ENCODE results near the gene THBD. TPM values are rescaled to one million over a fixed set of nuclear protein-coding genes. Genes with fewer than 3 reads are reported as not detected.

The THBD gene
- total and polyA plus RNA-seq, 2 experiments from 2014 or later = 5.9 to 15.6 TPM

GRCh38 chr20:23020230-23021018, 29.0 kb downstream of the THBD start:
- Histone ChIP-seq H3K79me2 (ENCODE audit: insufficient read depth) (no peaks in the 10 kb centered on the region), H3F3A (ENCODE audit: insufficient read depth) (no peaks in the 10 kb centered on the region), H3K9me2 (ENCODE audit: insufficient read depth) (no peaks in the 10 kb centered on the region), H3K27me3 (replicated peaks; ENCODE audit: insufficient read depth) (peaks cover 17% of the 10 kb centered on the region; the same call in 1 of the 2 replicates), H3K9me3 (ENCODE audit: low read depth) (no peaks in the 10 kb centered on the region), H3K36me3 (ENCODE audit: low read depth) (no peaks in the 10 kb centered on the region), H3K4me1 (ENCODE audit: insufficient read depth) (no peaks in the 10 kb centered on the region), H3K4me2 (ENCODE audit: unreplicated experiment) (no peak overlapping the region), H3K9ac (no peak overlapping the region), H4K20me1 (ENCODE audit: insufficient read depth) (no peaks in the 10 kb centered on the region), H3K27ac (no peak overlapping the region), H2AFZ (no peak overlapping the region), H3K4me3 (no peak overlapping the region)
- TF ChIP-seq EZH2phosphoT487 (IDR thresholded peaks at IDR 0.05; ENCODE audit: insufficient read depth, low read depth) = no peak
- TF ChIP-seq EZH2 (IDR thresholded peaks at IDR 0.05; ENCODE audit: insufficient read depth, poor library complexity, severe bottlenecking) = no peak
- in situ Hi-C loops (cut with MboI) = no loop called here
- no peak for DNase-seq
- 72 to 74% methylated on average over 12 of the region's 12 CpGs for WGBS, 2 experiments (ENCODE audit: low coverage in 1 of 2, low lambda C conversion rate in 2 of 2, missing lambda C conversion rate in 2 of 2)

DNA sequence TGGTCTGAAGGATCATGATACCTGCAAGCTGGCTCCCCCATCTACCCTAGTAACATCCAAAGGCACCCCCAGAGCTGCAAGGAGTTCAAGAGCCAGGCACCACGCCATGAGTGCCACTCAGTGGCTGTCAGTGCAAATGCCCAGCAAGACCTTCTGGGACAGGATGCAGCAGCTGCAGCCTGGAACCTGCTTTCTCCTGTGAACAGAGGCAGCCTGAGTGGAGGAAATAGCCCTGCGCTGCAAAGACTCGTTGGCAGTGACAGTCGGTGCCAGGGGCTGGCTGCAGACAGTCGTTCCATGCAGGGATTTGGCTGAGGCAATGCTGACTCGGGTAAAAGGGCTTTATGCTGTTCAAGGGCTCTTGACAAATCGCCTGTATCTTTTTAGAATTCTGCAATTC, 30.1 kb downstream of the THBD start:
- 26 to 28% methylated on average over 7 of the region's 7 CpGs for WGBS, 2 experiments (ENCODE audit: low coverage in 1 of 2, low lambda C conversion rate in 2 of 2, missing lambda C conversion rate in 2 of 2)
- Histone ChIP-seq H3K36me3 (ENCODE audit: low read depth) (no peaks in the 10 kb centered on the region), H3K4me3 (no peak overlapping the region), H3K27me3 (replicated peaks; ENCODE audit: insufficient read depth) (peaks cover 17% of the 10 kb centered on the region; the same call in 1 of the 2 replicates), H2AFZ (no peak overlapping the region), H3K9ac (no peak overlapping the region), H4K20me1 (ENCODE audit: insufficient read depth) (no peaks in the 10 kb centered on the region), H3K27ac (no peak overlapping the region), H3K9me3 (ENCODE audit: low read depth) (no peaks in the 10 kb centered on the region), H3K4me2 (ENCODE audit: unreplicated experiment) (no peak overlapping the region), H3K4me1 (ENCODE audit: insufficient read depth) (no peaks in the 10 kb centered on the region), H3F3A (ENCODE audit: insufficient read depth) (no peaks in the 10 kb centered on the region), H3K79me2 (ENCODE audit: insufficient read depth) (no peaks in the 10 kb centered on the region), H3K9me2 (ENCODE audit: insufficient read depth) (no peaks in the 10 kb centered on the region)
- no peak for TF ChIP-seq EZH2 (IDR thresholded peaks at IDR 0.05; ENCODE audit: insufficient read depth, poor library complexity, severe bottlenecking)
- no peak for TF ChIP-seq EZH2phosphoT487 (IDR thresholded peaks at IDR 0.05; ENCODE audit: insufficient read depth, low read depth)
- no peak for DNase-seq
- in situ Hi-C loops (cut with MboI) = no loop called here

DNA sequence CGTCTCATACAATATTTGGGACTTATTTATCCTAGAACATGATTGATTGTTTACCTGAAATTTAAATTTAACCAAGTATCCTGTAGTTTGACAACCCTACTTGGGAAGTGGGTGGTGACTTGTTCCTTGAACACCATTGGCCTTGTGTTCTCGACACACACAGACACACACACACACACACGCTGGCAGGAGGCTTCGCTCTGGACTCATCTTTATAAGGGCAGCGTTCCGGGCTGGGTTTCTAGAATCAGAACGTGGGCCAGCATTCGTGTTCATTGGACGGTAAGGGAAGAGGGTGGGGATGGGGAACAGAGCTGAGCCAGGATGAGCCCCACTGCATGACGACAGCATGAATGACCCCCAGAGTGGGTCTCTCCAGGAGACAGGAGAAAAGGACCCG, 30.5 kb downstream of the THBD start:
- no peak overlapping the region for H3K27ac ChIP-seq
- no peak overlapping the region for H2AFZ ChIP-seq
- no peaks in the 10 kb centered on the region for H3K9me3 ChIP-seq (ENCODE audit: low read depth)
- H3K9ac ChIP-seq = no peak overlapping the region
- H3K4me2 ChIP-seq (ENCODE audit: unreplicated experiment) = no peak overlapping the region
- DNase-seq = no peak
- no peaks in the 10 kb centered on the region for H3K79me2 ChIP-seq (ENCODE audit: insufficient read depth)
- no peaks in the 10 kb centered on the region for H3K4me1 ChIP-seq (ENCODE audit: insufficient read depth)
- H3F3A ChIP-seq (ENCODE audit: insufficient read depth) = no peaks in the 10 kb centered on the region
- in situ Hi-C loops (cut with MboI) = no loop called here
- 58 to 66% methylated on average over 11 of the region's 11 CpGs for WGBS, 2 experiments (ENCODE audit: low coverage in 1 of 2, low lambda C conversion rate in 2 of 2, missing lambda C conversion rate in 2 of 2)
- no peaks in the 10 kb centered on the region for H3K36me3 ChIP-seq (ENCODE audit: low read depth)
- no peak overlapping the region for H3K4me3 ChIP-seq
- no peak for TF ChIP-seq EZH2phosphoT487 (IDR thresholded peaks at IDR 0.05; ENCODE audit: insufficient read depth, low read depth)
- TF ChIP-seq EZH2 (IDR thresholded peaks at IDR 0.05; ENCODE audit: insufficient read depth, poor library complexity, severe bottlenecking) = no peak
- H3K9me2 ChIP-seq (ENCODE audit: insufficient read depth) = no peaks in the 10 kb centered on the region
- H3K27me3 ChIP-seq (replicated peaks; ENCODE audit: insufficient read depth) = peaks cover 17% of the 10 kb centered on the region; the same call in 1 of the 2 replicates
- no peaks in the 10 kb centered on the region for H4K20me1 ChIP-seq (ENCODE audit: insufficient read depth)

- H3K27ac ChIP-seq = no peak overlapping the region
- H2AFZ ChIP-seq = no peak overlapping the region
- H3K9ac ChIP-seq = no peak overlapping the region
- H3F3A ChIP-seq (ENCODE audit: insufficient read depth) = no peaks in the 10 kb centered on the region
- H3K4me1 ChIP-seq (ENCODE audit: insufficient read depth) = no peaks in the 10 kb centered on the region
- no peaks in the 10 kb centered on the region for H4K20me1 ChIP-seq (ENCODE audit: insufficient read depth)
- no peaks in the 10 kb centered on the region for H3K79me2 ChIP-seq (ENCODE audit: insufficient read depth)
- no peak overlapping the region for H3K4me2 ChIP-seq (ENCODE audit: unreplicated experiment)
- H3K9me3 ChIP-seq (ENCODE audit: low read depth) = no peaks in the 10 kb centered on the region
- no peaks in the 10 kb centered on the region for H3K36me3 ChIP-seq (ENCODE audit: low read depth)
- H3K4me3 ChIP-seq = no peak overlapping the region
- H3K9me2 ChIP-seq (ENCODE audit: insufficient read depth) = no peaks in the 10 kb centered on the region
- no peak for DNase-seq
- H3K27me3 ChIP-seq (replicated peaks; ENCODE audit: insufficient read depth) = peaks cover 20% of the 10 kb centered on the region; the same call in 1 of the 2 replicates
- TF ChIP-seq EZH2phosphoT487 (IDR thresholded peaks at IDR 0.05; ENCODE audit: insufficient read depth, low read depth) (no peak), EZH2 (IDR thresholded peaks at IDR 0.05; ENCODE audit: insufficient read depth, poor library complexity, severe bottlenecking) (no peak)
- in situ Hi-C loops (cut with MboI) = no loop called here
These were observed 31.0 kb downstream of the THBD start for GRCh38 chr20:23018432-23018831.

Measured in GM23248 (cell line).